ENCODE data around the gene AFP. TPM values are rescaled to one million over a fixed set of nuclear protein-coding genes. Genes with fewer than 3 reads are reported as not detected.

AFP gene
- total and polyA plus RNA-seq, 2 of the 8 experiments (the other 6 are each of a cell fraction or from before 2014, with no cell fraction given), result 6.1 to 10.4 TPM

GRCh38 chr4:73401412-73401811, 34.6 kb upstream of the AFP start:
- no peak overlapping the region for H2BK5ac ChIP-seq (ENCODE audit: low read depth, low read length)
- no peak for TF ChIP-seq ATF3 (IDR thresholded peaks at IDR 0.05; ENCODE audit: insufficient read depth, low read depth, low read length)
- TF ChIP-seq CTBP2 (IDR thresholded peaks at IDR 0.05; ENCODE audit: borderline replicate concordance, insufficient read depth, insufficient read length, low read length), result no peak
- no peak for TF ChIP-seq EZH2 (IDR thresholded peaks at IDR 0.05; ENCODE audit: low read depth, low read length, severe bottlenecking)
- no peak for TF ChIP-seq POU5F1 (IDR thresholded peaks at IDR 0.05; ENCODE audit: low read depth, low read length)
- TF ChIP-seq JUND (IDR thresholded peaks at IDR 0.05; ENCODE audit: low read length), result no peak
- TF ChIP-seq TCF12 (IDR thresholded peaks at IDR 0.05; ENCODE audit: low read depth, low read length), result no peak
- no peak for TF ChIP-seq FOSL1 (IDR thresholded peaks at IDR 0.05; ENCODE audit: insufficient read depth, low read depth, low read length)
- TF ChIP-seq HDAC6 (IDR thresholded peaks at IDR 0.05; ENCODE audit: low read depth, low read length), result no peak
- TF ChIP-seq KDM5A (IDR thresholded peaks at IDR 0.05; ENCODE audit: low read length), result no peak
- TF ChIP-seq RNF2 (IDR thresholded peaks at IDR 0.05; ENCODE audit: borderline replicate concordance, low read depth, low read length, missing control alignments, poor library complexity, severe bottlenecking), result no peak
- no peak for TF ChIP-seq CBX5 (IDR thresholded peaks at IDR 0.05; ENCODE audit: low read depth, low read length)
- no peak for TF ChIP-seq TBP (IDR thresholded peaks at IDR 0.05; ENCODE audit: low read depth, low read length)
- TF ChIP-seq SUZ12 (IDR thresholded peaks at IDR 0.05; ENCODE audit: low read length), result no peak
- no peak for TF ChIP-seq GTF2F1 (IDR thresholded peaks at IDR 0.05; ENCODE audit: borderline replicate concordance, low read depth, low read length)
- H3K9me3 ChIP-seq (ENCODE audit: insufficient read depth in 2 of 2, low read depth in 1 of 2, low read length in 1 of 2), result no peaks in the 10 kb centered on the region
- no peak overlapping the region for H3K9ac ChIP-seq (replicated peaks in 1 of 4; ENCODE audit: extremely low read depth in 1 of 4, low read depth in 3 of 4, low read length in 3 of 4)
- H3K56ac ChIP-seq (replicated peaks; ENCODE audit: insufficient read length, low read depth, low read length), result no peak overlapping the region
- H3K14ac ChIP-seq (ENCODE audit: insufficient read length), result no peak overlapping the region
- no peak overlapping the region for H3K23ac ChIP-seq (ENCODE audit: insufficient read length)
- FAIRE-seq, result no peak
- no peaks in the 10 kb centered on the region for H3K4me1 ChIP-seq (replicated peaks in 1 of 4; ENCODE audit: control insufficient read depth in 3 of 4, insufficient read depth in 4 of 4, low read length in 3 of 4)
- H3K23me2 ChIP-seq (ENCODE audit: low read depth, low read length), result no peaks in the 10 kb centered on the region
- H3K79me1 ChIP-seq (ENCODE audit: low read depth, low read length), result no peaks in the 10 kb centered on the region
- H4K5ac ChIP-seq (ENCODE audit: insufficient read length, low read depth, low read length), result no peak overlapping the region
- H3K36me3 ChIP-seq (ENCODE audit: control insufficient read depth in 2 of 4, insufficient read depth in 4 of 4, low read length in 3 of 4), result no peaks in the 10 kb centered on the region
- H3K4me2 ChIP-seq (ENCODE audit: insufficient read depth in 1 of 2, low read depth in 2 of 2, low read length in 2 of 2), result no peak overlapping the region
- no peak overlapping the region for H3K27ac ChIP-seq (ENCODE audit: low read depth, low read length)
- no peaks in the 10 kb centered on the region for H4K20me1 ChIP-seq (replicated peaks in 1 of 2; ENCODE audit: control insufficient read depth in 1 of 2, insufficient read depth in 2 of 2, low read length in 2 of 2)
- no peak overlapping the region for H2AFZ ChIP-seq (ENCODE audit: low read length)
- 91% methylated on average over 2 of the region's 2 CpGs; no CpG with 5 or more reads in 1 of the 2 experiments for WGBS, 2 experiments (ENCODE audit: extremely low coverage in 1 of 2, insufficient coverage in 1 of 2, insufficient read length in 1 of 2, insufficient replicate concordance in 2 of 2, low coverage in 1 of 2, low lambda C conversion rate in 2 of 2, missing lambda C conversion rate in 1 of 2)
- H3K4me3 ChIP-seq (ENCODE audit: extremely low read depth in 1 of 4, insufficient read depth in 2 of 4, low read depth in 3 of 4, low read length in 4 of 4), result no peak overlapping the region
- no peak overlapping the region for H2BK12ac ChIP-seq (ENCODE audit: low read depth, low read length)
- ChIA-PET POLR2A (ENCODE audit: partially characterized antibody) (no interaction called here), CTCF (ENCODE audit: partially characterized antibody) (no interaction called here)
- no peak overlapping the region for H3K18ac ChIP-seq (ENCODE audit: extremely low read depth, low read length)
- DNase-seq (ENCODE audit: low read depth in 1 of 2, low spot score in 2 of 2), result no peak
- no peak overlapping the region for H3K4ac ChIP-seq (replicated peaks; ENCODE audit: insufficient read length, low read depth, low read length)
- H2BK15ac ChIP-seq (ENCODE audit: low read length), result no peak overlapping the region
- no peak overlapping the region for H2BK120ac ChIP-seq (replicated peaks; ENCODE audit: low read depth, low read length)
- no peaks in the 10 kb centered on the region for H3K79me2 ChIP-seq (ENCODE audit: control insufficient read depth in 1 of 2, insufficient read depth in 2 of 2, low read length in 2 of 2)
- H4K8ac ChIP-seq (ENCODE audit: extremely low read depth, insufficient read depth, low read length), result no peak overlapping the region
- no peak overlapping the region for H4K91ac ChIP-seq (replicated peaks; ENCODE audit: insufficient read length, low read length)
- H2AK5ac ChIP-seq (ENCODE audit: low read depth, low read length), result no peak overlapping the region
- no peaks in the 10 kb centered on the region for H3K27me3 ChIP-seq (replicated peaks in 1 of 4; ENCODE audit: control insufficient read depth in 3 of 4, extremely low read depth in 1 of 4, insufficient read depth in 3 of 4, low read length in 3 of 4)
- no peak overlapping the region for H2BK20ac ChIP-seq (ENCODE audit: low read length)
